HG03039 (cell line): Measurements from ENCODE around the gene CTSD.
"Not testable (repeated sequence)": the region's sequence is repeated elsewhere in the genome, so short reads cannot be mapped to it uniquely, and the experiment has no call there.

Experiments used
- ATAC-seq: cut with Tn5 transposase; IDR thresholded peaks from one replicate; pipeline ENCODE4 v1.9.1; 2021; ENCODE audit warnings: mild to moderate bottlenecking, moderate library complexity; ENCODE audit not compliant: unreplicated experiment

Gene CTSD

DNA sequence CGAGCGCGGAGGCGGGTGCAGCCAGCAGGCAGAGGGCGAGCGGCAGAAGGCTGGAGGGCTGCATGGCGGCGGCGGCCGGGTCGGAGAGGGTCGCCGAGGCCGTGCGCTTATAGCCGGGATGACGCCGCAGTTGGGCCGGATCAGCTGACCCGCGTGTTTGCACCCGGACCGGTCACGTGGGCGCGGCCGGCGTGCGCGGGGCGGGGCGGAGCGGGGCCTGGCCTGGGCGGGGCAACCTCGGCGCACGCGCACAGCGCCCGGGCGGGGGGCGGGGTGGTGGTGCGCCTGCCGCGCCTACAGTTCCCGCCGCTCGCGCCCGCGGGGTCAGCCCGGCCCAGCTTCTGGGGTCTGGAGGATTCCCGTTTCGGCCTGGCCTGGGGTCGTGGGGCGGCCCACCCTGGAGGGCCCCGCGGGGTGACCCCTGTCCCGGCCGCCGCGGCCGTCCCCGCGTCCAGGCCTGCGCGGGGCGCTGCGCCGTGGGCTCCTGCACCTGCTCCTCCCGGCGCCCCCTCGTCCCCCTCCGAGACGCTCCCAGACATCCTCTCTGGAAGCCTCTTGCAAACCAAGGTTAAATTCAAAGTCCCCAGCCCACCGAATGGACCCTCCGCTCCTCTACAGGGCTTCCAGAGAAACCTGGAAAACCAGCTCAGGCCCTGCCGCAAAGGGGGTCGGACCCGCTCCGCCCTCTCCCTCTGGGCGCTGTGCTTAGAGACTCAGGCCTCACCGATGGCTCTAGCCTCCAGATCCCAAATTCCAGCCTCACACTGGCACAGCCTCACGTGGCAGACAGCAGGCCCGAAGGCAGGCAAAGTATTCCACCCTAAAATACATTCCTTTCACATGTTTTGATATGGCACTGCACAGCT, at the start of gene CTSD:
Gene CTSD (minus strand): TSS at position 132 of the 866 bp plus-strand sequence. CDS start 68 bp downstream, at position 64.
- peak; percentile 66 for ATAC-seq

DNA sequence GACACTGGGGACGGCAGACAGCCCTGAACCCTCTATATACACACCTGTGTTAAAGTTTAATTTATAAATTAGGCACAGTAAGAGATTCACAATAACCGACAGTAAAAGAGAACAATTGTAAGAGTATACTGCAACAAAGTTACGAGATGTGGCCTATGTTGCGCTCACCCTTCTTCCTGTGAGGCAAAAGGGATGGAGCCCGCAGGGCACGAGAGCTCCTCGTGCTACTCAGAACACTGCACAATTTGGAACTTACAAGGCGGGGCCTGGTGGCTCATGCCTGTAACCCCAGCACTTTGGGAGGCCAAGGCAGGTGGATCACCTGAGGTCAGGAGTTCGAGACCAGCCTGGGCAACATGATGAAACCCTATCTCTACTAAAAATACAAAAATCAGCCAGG, 49.6 kb upstream of the CTSD start:
- ATAC-seq, result not testable (repeated sequence)

DNA sequence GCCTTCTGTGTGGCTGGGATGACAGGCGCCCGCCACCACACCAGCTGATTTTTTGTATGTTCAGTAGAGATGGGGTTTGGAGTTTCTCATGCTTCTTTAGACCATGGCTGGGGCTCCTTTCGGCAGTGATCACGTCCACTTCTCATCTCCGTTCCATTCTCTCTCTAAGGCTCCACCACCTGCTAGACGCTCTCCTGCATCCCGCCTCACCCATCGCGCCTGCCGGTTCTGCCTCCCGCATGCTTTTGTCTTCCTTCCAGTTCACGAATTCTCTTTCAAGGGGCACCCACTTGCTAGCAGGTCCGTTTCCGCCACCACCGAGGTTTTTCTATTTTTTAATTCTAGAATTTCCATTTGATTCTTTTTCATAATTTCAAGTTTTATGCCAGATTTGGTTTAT, 49.1 kb upstream of the CTSD start:
- no peak for ATAC-seq

DNA sequence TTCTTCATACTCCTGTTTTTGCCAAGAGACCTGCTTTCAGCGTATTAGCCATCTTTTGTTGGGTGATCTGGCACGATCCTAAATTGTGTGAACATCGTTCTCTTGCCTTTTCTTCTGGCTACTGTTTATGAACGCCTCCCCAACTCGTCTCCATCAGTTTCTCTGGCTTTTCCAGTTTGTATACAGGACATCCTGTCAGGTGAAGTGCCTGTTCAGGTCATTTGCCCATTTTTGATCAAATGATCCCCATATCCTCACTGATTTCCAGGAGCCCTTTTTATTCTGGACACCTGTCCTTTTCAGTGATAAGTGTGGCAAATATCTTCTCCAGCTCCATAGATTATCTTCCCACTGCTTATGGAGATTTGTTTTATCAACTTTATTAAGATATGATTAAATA, 48.5 kb upstream of the CTSD start:
- no peak for ATAC-seq

DNA sequence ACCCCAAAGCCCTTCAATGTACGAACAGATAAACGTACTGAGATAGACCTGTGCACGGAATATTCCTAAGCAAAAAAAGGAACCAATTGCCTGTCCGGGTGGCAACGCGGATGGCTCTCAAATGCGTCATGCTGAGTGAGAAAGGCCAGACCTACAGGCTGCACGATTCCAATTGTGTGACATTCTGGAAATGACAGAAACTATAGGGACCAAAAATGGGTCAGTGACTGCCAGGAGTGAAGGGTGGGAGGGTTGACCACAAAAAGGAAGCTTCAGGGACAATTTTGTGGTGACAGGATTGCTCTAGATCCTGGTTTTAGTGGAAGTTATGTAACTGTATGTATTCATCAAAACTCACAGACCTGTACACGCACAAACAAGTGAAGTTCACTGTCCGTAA, 47.0 kb upstream of the CTSD start:
- no peak for ATAC-seq

DNA sequence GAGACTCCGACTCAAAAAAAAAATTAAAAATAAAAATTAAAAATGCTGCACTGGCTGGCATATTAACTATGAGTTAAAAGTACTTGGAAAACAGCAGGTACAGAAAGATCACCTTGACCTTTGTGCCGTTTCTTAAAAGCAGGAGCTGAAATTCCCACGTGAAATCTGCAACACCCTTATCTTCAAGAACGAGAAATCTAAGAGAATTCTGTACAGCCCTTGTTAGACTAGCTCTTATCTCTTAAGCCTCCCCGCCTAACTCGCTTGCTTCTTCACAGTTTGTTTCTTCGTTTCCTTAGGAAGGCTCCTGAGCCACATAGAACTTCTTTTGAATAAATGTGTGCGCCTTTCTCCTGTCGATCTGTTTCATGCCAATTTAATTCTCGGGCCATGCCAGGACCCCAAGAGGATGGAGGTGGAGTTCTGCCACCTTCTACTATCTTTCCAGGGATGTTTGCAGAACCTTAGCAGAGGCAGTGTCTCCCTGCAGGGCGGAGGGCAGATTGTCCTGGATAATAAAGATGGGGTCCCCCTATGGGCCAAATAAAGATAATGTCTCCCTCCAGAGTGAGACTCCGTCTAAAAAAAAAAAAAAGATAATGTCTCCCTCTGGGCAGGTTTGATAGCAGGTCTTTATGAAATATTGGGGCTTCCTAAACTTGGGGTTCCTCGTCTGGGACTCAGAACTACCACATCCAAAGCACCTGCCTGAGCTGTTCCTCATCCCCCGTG, 43.7 kb upstream of the CTSD start:
- ATAC-seq, result no peak

DNA sequence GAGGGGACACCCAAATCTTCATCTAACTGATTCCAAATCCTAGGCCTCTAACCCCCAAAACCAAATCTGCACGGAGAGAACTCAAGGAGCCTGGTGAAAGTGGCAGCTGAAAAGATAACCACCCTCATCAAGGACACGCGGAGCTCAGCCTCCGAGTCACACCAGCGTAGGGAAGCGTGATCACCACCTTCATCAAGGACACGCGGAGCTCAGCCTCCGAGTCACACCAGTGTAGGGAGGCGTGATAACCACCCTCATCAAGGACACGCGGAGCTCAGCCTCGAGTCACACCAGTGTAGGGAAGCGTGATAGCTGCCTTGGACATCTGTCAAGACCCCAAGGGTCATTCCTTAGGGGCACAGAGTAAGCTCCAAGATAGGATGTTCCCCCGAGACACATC, 41.8 kb upstream of the CTSD start:
- ATAC-seq, result no peak

DNA sequence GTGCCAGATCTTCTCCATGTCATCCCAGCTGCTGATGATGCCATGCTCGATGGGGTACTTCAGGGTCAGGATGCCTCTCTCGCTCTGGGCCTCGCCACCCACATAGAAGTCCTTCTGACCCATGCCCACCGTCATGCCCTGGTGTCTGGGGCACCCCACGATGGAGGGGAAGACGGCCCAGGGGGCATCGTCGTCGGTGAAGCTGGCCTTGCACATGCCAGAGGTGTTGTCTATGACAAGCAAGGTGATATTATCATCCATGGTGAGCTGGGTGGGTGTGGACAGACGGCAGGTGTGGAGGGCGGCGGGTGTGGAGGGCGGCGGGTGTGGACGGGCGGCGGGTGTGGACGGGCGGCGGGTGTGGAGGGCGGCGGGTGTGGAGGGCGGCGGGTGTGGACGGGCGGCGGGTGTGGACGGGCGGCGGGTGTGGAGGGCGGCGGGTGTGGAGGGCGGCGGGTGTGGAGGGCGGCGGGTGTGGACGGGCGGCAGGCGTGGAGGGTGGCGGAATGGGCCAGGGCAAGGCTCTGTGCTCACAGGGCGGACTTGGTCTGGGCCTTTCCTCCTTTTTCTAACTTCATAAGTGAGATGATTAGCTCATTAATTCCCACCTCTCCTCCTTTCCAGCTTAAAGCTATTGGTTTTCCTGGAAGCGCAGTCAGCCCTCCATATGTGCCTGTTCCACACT, 40.2 kb upstream of the CTSD start:
- ATAC-seq, result not testable (repeated sequence)

DNA sequence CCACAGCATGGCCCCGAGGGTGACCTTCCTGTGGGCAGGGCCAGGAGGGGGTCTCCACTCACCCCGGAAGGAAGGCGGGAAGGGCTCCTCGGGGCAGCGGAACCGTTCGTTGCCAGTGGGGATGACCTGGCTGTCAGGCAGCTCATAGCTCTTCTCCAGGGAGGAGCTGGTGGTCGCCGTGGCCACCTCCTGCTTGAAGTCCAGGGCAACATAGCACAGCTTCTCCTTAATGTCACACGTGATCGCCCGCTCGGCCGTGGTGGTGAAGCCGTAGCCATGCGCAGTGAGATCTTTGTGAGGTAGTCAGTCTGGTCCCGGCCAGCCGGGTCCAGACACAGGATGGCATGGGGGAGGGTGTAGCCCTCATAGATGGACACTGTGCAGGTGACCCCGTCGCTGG, 39.5 kb upstream of the CTSD start:
- ATAC-seq, result no peak

DNA sequence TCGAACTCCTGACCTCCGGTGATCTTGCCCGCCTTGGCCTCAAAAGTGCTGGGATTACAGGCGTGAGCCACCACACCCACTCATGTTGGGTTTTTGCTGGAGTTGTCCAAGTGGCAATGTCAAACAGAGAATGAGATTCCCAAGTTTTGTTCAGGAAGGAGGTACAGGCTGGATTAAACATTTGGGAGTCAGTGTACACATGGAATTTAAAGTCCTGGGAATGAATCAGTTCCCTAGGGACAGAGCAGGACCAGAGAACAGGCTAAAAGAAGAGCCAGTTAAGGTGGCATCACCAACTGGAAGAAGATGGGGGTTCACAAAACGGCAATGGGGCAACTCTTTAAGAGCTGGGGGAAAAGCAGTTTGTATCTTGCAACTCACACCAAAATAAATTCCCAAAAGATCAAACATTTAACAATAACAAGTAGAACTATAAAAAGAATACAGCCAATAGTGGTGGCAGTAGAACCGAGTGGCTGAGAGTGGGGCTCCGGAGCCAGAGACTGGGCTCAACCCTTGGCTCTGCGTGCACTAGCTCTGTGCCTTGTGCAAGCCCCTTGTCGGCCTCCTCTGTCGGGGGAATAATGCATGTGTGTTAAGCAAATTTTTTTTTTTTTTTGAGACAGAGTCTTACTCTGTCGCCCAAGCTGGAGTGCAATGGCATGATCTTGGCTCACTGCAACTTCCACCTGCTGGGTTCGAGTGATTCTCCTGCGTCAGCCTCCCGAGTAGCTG, 33.8 kb upstream of the CTSD start:
- ATAC-seq, result no peak

DNA sequence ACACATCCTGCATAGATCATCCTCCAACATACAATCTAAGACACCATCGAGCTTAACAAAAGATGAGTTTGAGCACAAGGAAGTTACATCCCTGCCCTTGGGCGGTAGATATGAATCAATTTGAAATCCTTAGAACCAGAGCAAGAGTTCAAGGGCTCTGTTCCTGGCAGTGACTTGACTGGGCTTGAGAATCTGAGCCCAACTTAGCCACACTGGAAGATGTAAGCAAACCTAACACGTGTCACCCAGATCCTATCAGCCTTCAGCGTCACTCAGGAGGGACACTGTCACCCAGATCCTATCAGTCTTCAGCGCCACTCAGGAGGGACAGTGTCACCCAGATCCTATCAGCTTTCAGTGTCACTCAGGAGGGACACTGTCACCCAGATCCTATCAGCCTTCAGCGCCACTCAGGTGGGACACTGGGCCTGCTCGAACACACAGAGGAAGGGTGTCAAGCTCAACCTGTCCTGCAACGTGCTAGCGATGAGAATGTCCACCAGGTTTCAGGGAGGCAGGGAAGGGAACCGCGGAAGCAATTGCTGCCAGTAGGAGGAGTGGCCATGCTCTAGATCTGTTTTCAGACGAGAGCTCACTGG, 32.8 kb upstream of the CTSD start:
- ATAC-seq, result no peak

DNA sequence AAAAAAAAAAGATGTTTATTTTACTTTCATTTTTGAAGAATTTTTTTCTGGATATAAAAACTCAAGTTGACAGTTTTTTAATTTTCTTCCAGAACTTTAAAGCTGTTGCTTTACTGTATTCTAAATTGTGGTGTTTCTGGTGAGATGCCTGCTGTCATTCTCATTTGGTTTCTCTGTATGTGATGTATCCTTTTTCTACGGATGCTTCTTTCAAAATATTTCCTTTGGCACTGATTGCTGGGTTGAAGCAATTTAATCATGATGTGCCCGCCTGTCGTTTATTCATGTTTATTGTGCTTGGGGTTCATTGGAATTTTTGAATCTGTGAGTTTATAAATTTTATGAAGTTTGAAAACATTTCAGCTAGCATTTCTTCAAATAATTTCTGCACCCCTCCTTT, 29.4 kb upstream of the CTSD start:
- no peak for ATAC-seq

DNA sequence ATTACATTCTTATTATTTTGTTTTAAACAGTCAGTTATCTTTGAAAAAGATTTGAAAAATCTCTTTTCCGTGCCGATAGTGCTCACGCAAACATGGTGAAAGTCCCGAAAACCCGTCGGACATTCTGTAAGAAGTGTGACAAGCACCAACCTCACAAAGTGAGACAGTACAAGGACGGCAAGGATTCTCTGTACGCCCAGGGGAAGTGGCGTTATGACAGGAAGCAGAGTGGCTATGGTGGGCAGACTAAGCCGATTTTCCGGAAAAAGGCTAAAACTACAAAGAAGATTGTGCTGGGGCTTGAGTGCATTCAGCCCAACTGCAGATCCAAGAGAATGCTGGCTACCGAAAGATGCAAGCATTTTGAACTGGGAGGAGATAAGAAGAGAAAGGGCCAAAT, 28.7 kb upstream of the CTSD start:
- no peak for ATAC-seq

DNA sequence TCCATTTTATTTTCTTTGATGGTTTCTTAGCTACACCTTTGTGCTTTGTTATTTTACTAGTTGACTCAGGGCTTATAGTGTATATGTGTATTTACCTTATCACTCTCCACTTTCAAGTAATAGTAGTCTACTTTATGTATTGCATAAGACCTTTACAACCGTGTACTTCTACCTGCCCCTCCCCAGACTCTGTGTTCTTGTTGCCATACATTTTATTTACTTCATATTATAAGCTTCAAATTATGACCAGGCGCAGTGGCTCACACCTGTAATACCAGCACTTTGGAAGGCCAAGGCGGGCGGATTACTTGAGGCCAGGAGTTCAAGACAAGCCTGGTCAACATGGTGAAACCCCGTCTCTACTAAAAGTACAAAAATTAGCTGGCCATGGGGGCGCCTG, 28.2 kb upstream of the CTSD start:
- no peak for ATAC-seq

DNA sequence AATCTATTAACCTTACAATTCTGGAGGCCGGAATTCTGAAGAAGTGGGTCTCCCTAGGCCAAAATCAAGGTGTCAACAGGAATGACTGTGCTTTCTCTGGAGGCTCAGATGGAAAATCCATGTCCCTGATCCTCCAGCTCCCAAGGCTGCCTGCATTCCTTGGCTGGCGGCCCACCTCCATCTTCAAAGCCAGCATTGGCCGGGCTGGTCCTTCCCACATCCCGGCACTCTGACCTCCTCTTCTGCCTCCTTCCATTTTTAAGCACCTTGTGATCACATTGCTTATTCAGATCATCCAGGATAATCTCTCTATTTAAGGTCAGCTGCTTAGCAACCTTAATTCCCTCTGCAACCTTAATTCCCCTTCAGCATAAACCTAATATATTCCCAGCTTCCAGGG, 22.7 kb upstream of the CTSD start:
- no peak for ATAC-seq

DNA sequence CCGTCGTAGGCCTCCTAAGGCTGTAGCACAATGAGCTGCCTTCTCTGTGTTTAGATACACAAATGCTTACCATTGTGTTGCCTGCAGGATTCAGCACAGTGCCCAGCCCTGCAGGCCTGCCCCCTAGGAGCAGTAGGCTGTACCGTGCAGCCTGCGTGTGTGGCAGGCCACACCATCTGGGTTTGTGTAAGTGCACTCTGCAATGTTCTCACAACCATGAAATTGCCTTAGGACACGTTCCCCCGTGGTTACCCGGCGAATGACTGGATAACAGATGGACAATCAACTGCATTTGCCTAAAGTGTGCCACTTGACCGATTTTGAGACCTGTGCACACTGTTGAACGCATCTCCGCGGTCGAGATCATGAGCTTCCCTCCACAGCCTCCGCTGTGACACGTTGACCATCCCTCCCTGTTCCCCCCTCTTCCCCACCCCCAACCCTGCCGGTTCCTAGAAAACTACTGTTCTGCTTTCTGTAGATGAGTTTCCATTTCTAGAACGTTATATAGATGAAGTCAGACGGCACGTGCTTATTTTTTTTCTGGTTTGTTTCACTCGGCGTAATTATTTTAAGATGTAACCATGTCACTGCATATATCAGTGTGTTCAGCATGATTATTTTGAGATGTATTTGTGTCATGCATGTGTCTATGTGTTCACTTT, 22.2 kb upstream of the CTSD start:
- no peak for ATAC-seq

DNA sequence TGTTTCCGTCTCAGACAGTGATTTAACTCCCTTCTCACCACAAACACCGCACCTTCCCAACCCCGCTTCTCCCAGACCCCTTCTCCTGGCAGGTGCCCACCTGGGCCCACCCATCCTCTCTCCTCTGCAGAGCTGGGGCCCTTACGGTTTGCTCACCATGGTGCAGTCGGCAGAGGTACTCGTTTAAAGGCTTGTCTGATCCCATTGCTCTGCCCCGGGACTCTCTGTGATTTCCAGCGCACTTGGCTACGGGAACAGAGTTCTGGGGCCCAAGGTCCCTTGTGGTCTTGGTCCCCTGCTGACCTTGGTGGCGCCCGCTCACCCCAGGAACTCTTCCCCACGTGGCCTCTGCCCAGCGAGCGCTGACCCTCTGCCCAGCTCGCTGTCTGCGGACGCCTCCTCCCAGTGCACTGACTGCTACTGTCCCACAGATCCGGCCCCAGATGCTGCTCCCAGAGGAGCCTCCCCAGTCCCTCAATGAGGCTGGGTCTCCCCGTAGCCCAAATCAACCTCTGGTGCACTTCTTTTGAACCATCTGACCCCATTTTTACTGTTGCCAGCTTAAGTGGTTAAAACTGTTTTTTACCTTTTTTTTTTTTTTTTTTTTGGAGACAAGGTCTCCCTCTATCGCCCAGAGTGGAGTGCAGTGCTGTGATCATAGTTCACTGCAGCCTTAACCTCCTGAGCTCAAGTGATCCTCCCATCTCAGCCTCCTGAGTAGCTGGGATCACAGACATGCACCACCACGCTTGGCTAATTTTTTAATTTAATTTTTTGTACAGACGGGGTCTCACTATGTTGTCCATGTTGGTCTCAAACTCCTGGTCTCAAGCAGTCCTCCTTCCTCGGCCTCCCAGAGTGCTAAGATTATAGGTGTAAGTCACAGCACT, 21.3 kb upstream of the CTSD start:
- ATAC-seq, result no peak

DNA sequence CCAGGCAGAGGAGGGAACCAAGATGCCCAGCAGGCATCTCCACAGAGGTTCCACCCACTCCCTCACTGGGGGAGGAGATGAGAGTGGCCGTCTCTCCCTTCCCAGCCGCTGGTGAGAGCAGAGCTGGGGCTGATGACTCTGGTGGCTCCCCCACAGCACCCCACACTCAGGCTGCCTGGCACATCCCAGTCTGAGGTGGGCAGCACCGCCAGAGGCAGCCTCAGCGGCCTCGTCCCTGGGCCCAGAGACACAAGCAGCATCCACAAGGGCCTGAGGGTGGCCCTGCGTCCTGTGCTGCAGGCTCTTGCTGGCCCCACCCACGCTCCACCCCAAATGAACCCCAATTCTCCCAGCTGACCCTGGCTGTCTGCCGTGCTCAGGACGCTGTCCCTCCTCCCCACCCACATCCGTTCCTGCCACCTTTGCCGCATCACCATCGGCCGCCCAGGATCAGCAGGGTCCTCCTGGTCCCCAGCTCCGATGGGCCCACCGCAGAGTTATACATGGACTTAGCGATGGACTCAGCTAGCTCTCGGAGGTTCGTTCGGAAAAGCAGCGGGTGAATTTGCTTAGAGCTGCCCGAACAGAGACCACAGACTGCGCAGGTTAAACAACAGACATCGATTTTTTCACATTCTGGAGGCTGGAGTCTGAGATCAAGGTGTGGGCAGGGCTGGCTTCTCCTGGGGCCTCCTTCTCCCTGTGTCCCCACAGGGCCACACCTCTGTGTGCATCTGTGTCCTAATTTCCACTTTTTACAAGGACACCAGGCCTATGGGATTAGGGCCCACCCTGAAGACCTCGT, 20.2 kb upstream of the CTSD start:
- no peak for ATAC-seq
